GM19023 (cell line): ENCODE measurements around the gene GZMH.
"Not testable (repeated sequence)": the region's sequence is repeated elsewhere in the genome, so short reads cannot be mapped to it uniquely, and the experiment has no call there.

Source experiments
- ATAC-seq: cut with Tn5 transposase; IDR thresholded peaks from one replicate; pipeline ENCODE4 v1.9.1; 2021; ENCODE audit warnings: mild to moderate bottlenecking, moderate library complexity; ENCODE audit not compliant: unreplicated experiment

The GZMH gene

DNA sequence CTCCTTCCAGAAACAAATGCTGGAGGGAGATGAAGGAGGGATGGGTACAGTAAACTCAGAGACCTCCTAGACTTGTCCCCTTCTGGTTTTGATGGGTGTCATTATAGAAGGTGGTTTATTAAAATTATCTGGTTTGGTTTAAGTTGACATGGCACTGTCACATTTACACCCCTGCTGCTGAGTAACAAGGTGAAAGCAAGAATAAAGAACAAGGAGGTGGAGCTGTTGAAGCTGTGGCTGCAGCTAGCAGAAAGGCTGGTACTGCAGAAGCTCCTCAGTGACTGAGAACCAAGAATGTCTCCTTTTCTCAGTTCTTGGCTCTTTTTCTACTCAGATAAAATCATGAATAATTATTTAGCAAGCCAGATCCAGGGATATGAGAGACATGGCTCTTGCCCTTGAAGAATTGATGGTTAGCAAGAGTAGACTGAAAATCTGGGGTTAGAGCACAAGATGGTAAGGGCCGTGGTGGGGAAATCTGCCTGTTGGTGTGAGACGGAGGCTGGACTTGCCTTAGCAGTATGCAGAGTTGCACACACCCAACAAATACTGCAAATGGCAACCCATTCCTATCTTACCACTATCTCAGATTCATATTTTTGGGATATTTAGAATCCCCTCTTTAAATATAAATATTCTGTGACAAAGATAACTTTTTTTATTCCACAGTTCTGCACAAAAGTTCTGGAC, at the start of gene GZMH:
TSS of gene GZMH (minus strand) at position 31 of the 690 bp plus-strand sequence. CDS start 72 bp downstream, outside the sequence.
- no peak for ATAC-seq

DNA sequence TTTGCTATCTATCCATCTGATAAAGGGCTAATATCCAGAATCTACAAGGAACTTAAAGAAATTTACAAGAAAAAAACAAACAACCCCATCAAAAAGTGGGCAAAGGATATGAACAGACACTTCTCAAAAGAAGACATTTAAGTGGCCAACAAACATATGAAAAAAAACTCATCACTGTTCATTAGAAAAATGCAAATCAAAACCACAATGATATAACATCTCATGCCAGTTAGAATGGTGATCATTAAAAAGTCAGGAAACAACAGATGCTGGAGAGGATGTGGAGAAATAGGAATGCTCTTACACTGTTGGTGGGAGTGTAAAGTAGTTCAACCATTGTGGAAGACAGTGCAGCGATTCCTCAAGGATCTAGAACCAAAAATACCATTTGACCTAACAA, 38.9 kb upstream of the GZMH start:
- not testable (repeated sequence) for ATAC-seq

DNA sequence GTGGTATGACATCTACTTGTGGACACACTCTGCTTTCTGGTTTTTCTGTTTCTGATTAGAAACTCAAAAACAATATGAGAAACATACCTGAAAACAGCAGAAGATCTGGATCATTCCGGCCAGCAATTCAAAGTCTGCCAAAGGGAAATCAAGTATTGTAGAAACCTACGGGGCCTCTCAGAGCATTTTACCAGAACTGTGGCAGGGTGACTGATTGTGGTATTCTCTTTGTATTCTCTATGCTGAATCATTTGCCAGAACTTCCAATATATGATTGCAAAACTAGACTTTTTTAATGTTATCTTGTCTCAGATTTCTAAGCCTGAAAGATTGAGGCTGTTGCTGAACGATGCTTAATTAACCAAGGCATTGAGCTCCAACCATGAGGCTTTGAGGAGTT, 30.4 kb upstream of the GZMH start:
- no peak for ATAC-seq

DNA sequence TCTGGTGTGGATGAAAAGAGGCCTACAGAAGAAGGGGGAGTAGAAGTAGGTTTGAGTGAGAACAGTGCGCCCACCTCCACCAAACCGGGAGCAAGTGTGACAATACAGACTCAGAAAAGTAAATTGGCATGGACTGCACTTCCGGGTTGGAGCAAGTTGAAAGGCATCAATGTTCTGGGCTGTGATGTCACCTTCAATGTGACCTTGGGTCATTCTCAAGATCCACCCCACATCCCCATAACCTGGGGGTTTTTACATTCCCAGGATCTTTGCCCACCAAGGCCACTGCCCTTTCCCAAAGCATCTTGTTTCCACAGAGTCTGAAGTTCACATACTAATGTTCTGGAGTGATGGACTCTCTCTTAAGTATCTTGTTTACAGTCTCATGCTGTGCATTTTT, 29.8 kb upstream of the GZMH start:
- no peak for ATAC-seq

DNA sequence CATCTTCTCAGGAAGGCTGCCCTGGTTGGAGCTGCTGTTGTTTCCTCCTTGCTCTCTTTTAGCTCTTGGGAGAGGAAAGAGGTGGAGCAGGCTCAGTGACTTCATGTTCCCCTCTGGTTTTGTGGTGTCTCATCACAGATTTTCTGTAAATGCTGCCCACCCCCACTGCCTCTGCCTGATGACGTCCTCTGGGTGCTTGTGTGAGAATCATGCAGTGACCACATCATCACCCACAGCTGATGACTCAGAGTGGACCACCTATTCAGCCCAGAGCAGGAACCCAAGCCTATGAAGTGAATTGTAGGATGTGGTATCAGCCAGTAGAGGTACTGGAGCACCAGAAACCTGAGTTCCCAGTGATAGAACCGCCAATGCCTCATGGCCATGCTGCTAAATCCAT, 24.7 kb upstream of the GZMH start, which contains the start of gene GZMB:
TSS of gene GZMB (minus strand) at position 33 of the 400 bp plus-strand sequence. CDS start at position 3, 30 bp downstream.
- ATAC-seq, result no peak

GRCh38 chr14:24633353-24633752, 23.9 kb upstream of the GZMH start:
- no peak for ATAC-seq

DNA sequence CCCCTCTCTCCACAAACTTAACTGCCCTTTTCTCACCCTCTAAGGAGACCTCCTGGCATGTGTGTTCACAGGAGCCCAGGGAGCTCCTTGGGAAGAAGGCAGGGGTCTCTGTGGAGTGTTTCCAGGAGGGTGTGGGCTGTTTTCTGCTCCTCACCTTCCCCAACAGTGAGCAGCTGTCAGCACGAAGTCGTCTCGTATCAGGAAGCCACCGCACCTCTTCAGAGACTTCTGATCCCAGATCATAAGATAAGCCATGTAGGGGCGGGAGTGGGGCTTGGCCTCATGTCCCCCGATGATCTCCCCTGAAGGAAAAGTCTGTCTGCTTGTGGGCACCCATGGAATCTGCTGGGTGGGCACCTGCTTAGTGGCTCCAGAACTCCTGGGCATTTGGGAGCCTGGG, 23.3 kb upstream of the GZMH start:
- ATAC-seq, result no peak

GRCh38 chr14:24632336-24632735, 22.9 kb upstream of the GZMH start:
- no peak for ATAC-seq

DNA sequence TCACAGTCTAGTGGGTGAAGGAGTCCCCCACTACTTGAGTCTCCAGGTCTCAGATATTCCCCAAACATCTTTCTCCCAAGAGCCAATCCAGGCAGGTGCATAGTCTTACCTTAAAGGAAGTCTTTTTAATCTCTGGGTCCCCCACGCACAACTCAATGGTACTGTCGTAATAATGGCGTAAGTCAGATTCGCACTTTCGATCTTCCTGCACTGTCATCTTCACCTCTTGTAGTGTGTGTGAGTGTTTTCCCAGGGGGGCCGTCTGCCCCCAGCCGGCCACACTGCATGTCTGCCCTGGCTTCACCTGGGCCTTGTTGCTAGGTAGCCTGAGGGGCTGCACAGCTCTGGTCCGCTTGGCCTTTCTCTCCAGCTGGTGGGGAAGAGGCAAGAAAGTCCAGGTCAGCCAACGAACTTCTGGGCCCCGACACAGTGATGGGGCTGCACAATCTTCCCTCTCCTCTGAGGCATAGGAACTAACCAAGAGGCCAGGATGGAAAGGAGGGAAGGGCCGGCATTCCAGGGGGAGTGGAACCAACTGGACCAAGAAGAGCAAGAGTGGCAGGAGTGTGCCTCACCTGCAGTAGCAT, 22.4 kb upstream of the GZMH start:
- ATAC-seq, result no peak

DNA sequence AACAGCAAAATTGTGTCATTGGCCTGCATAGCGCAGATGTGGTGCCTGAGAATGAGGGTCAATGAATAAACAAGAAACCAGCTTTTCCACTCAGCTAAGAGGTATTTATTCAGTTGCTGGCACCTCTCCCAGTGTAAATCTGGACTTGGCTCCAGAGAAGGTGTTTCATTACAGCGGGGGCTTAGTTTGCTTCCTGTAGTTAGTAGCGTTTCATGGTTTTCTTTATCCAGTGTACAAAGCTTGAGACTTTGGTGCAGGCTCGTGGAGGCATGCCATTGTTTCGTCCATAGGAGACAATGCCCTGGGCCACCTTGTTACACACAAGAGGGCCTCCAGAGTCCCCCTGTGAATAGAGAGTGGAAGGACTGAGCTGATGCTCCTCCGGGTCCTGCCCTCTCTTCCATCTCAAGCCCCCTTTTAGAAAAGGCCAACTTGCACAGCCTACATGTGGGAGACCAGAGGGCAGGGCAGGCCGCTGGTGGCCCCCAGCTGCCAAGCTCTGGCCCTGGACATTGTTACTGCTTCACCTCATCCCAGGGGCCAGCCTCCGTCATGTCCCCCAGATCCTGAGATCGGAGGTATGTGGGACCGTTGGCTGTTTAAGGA, 21.5 kb upstream of the GZMH start:
- no peak for ATAC-seq

- ATAC-seq, result no peak
Observed at GRCh38 chr14:24630087-24630871, 20.8 kb upstream of the GZMH start.

- ATAC-seq, result no peak
Observed at GRCh38 chr14:24629521-24629920, 20.0 kb upstream of the GZMH start.

- no peak for ATAC-seq
Observed at GRCh38 chr14:24613747-24614146, 4.3 kb upstream of the GZMH start.

DNA sequence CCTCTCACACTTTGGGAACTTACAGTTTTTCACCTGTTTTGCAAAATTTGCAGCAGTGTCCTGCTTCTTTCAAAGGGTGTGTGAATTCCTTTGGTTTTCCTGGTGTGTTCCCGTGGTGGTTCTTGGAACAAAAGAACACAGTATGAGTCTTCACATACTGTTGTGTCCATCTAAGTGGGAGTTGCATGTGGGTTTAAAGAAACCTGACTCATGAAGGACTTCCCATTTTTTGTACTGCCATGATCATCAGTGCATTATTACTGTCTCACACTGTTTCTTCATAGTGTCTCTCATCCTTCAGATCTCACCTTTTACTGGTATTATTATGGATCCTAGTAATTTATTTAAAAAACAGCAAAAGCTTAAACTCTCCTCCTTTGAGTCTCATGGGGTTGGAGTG, 3.8 kb upstream of the GZMH start:
- ATAC-seq, result no peak

DNA sequence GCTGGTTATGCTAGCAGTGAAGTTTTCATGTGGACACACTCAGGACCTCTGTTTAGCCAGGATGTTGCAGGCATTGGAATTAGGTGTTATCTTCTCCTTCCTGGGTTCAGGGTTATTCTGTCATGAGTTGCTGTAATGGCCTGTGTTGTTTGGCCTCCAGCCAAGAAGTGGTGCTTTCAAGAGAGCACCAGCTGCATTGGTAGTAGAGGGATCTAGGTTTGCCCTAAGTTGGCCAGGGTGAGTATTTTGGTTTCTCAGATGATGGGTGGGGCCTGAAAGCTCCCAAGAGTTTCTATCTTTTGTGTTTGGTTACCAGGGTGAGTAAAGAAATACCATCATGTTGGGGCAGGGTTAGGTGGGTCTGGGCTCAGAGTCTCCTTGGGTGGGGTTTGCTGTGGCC, 2.7 kb upstream of the GZMH start:
- no peak for ATAC-seq

- no peak for ATAC-seq
Observed at GRCh38 chr14:24607635-24608514, 1.6 kb downstream of the GZMH start.

- ATAC-seq, result no peak
Observed at GRCh38 chr14:24607081-24607480, 2.4 kb downstream of the GZMH start.

GRCh38 chr14:24606297-24606696, 3.2 kb downstream of the GZMH start:
- ATAC-seq, result no peak

DNA sequence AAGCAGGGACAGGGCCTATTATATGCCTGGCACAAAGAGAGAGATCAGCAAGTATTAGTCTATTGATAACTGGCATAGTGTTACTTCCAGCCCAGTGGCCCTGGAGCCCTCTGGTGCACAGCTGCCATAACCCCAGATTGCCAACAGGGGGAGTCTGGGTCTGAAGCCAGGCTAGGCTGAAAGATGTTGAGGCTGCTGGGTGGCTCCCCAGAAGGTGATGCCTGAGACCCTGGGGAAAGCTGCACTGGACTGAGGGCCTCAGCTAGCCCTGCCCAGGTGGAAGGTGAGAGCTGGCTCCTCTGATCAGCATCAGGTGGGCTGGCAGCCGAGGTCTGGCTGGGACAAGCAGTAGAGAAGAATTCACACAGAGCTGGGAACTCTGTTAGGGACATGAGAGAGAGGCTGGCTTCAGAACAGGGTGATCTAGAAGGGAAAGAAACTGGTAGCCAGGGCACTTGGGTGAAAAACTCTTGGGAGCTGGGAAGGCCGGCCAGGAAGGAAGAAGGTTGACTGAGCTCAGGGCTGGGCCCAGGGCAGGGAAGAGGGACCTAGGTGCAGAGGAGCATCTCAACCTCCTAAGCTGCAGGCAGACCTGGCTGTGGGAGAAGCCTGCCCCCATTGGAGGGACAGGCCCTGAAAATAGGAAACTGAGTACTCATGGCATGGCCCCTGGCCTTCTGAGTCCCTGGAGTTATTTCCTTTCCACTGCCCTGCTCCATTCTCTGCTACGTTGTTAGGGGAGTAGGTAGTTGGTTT, 3.9 kb downstream of the GZMH start:
- peak; percentile 78 for ATAC-seq

DNA sequence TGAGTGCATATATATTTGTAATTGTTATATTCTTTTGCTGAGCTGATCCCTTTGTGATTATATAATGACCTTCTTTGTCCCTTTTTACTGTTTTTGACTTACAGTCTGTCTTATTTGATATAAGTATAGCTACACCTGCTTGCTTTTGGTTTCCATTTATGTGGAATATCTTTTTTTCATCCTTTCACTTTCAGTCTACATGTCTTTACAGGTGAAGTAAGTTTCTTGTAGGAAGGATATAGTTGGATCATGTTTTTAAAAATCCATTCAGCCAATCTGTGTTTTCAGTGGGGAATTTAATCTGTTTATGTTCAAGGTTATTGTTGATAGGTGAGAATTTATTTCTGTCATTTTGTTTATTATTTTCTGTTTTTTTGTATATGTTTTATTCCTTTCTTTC, 12.1 kb downstream of the GZMH start:
- no peak for ATAC-seq
